Epithelial cell of prostate (primary cell): ENCODE measurements around the gene FAM237B.
A peak's percentile ranks its signal among the peaks of the same experiment; 100 is the strongest.
"Not testable (repeated sequence)": the region's sequence is repeated elsewhere in the genome, so short reads cannot be mapped to it uniquely, and the experiment has no call there.

Experiments used
- DNase-seq: peaks from one replicate; pipeline ENCODE4 v3.0.0-alpha.2; 2011; ENCODE audit warnings: low read depth, low spot score
- H3K27ac ChIP-seq: fragments of 450-650 bp; 2 replicates; pipeline ENCODE4 v1.5.1; 2017; ENCODE audit warnings: mild to moderate bottlenecking

Gene FAM237B

GRCh38 chr7:90320801-90321494 lies at the start of gene FAM237B:
FAM237B (minus strand) TSS chr7:90321304; CDS start chr7:90319748, 1,556 bp downstream.
- H3K27ac ChIP-seq: no peak within 1 kb of the TSS
- no peak for DNase-seq

DNA sequence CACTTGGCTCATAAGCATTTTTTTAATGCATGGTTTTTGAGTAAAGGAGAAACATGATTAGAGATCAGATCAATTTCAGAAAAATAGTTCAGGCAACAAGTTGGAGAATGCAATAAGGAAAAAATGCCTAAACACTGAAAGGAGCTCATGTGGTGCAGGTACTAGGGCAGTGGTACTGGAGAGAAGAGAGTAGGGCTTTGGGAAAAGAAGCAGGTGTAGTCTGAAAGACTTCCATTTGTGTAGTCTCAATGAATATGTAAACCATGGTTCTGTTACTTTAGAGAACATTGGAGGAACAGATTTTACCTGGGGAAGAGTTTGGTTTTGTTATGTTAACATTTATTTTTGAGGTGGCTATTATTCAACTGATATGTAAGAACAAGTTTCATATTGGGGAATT lies 30.9 kb upstream of the FAM237B start:
- H3K27ac ChIP-seq: no peak overlapping the region
- no peak for DNase-seq

DNA sequence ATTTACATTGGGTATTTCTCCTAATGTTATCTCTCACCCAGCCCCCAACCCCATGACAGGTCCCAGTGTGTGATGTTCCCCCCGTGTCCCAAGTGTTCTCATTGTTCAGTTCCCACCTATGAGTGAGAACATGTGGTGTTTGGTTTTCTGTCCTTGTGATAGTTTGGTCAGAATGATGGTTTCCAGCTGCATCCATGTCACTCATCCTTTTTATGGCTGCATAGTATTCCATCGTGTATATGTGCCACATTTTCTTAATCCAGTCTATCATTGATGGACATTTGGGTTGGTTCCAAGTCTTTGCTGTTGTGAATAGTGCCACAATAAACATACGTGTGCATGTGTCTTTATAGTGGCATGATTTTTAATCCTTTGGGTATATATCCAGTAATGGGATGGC lies 28.9 kb upstream of the FAM237B start:
- DNase-seq, H3K27ac ChIP-seq: not testable (repeated sequence)

DNA sequence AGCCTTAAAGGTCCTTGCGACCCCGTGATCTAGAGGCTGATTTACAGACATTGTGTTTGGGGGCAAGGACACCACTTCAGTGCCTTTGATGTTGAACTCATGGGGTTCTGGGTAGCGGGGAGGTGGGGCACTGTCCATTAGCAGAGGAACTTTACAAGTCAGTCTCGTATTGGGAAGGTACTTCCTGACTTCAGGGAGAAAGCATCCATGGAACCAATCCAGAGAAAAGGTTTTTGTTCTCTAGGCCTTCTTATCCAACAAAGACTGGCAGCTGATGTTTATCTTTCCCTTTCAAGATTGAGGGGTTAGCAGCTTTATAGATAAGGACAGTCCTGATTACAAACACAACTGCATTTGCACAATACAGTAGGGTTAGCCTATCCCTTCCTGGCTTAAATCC lies 28.2 kb upstream of the FAM237B start:
- no peak overlapping the region for H3K27ac ChIP-seq

GRCh38 chr7:90347759-90348158 lies 26.7 kb upstream of the FAM237B start:
- no peak overlapping the region for H3K27ac ChIP-seq
- DNase-seq: no peak

More for the DNA sequence above, 28.2 kb upstream of the FAM237B start:
- no peak for DNase-seq

DNA sequence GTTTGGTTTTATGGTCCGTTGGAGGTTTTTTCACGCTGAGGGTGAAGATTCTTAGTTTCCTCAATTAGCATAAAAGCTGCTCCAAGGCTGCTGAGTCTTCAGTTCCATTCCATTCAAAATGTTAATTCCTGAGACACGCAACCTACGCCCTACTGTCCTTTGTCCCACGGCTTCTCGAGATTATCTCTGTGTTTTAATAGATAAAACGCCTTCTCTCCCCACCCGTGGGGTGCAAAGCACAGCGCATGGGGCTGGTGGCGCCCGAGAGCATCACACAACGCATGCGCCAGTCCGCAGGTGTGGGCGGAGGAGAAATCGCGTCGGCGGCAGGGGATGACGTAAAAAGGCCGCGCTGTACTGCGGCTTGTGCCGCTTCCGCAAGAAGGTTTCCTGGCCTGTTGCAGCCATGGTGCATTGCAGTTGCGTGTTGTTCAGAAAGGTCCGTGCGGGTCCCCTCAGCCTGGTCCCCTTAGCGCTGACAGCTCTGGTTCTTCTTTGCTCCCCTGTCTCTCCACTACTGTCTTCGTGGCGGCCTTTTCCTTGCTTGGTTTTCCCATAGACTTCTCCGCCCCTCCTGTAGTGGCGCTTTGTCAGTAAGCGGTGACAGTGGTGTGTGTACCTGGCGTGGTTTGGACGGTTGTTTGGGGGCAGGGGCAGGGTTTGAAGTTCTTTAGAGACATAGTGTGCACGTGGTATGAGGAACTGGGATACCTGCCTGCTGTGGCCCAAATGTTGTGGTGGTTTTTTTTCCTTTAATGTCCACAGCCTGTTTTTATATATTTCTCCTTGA lies 25.4 kb upstream of the FAM237B start, which contains the start of gene GTPBP10:
GTPBP10 (plus strand) TSS at position 381 of the 790 bp plus-strand sequence; CDS start at position 407, 26 bp downstream.
- peak; percentile 83 for DNase-seq
- peak within 1 kb of the TSS; percentile 72 for H3K27ac ChIP-seq

DNA sequence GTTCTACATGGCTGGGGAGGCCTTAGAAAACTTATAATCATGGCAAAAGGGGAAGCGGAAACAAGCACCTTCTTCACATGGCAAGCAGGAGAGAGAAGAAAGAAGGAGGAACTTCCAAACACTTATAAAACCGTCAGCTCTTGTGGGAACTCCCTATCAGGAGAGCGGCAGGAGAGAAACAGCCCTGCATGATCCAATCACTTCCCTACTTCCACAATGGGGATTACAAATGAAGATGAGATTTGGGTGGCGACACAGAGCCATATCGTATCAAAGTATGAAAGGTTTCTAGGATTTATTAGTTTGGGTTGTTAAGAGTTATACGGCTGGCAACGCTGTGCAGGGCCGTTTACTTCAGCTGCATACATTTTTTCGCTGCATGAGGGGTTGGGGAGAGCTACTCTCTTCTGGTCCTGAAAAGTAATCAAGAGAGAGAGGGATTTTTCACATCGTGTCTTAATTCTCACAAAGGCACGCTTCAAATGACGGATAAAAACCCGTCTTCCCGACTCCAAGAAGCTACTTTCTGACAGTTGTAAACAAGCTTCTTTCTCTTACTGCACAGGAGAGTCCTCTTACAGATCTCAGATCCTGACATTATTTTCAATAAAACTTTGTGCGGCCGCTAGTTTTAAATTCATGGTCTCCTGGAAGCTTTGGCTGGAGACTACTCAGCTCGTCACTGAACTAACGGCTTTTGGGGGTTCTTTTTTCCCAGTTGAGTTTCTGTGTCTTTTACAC lies 24.7 kb upstream of the FAM237B start:
- DNase-seq: no peak
- H3K27ac ChIP-seq: peak overlapping the region; percentile 72

DNA sequence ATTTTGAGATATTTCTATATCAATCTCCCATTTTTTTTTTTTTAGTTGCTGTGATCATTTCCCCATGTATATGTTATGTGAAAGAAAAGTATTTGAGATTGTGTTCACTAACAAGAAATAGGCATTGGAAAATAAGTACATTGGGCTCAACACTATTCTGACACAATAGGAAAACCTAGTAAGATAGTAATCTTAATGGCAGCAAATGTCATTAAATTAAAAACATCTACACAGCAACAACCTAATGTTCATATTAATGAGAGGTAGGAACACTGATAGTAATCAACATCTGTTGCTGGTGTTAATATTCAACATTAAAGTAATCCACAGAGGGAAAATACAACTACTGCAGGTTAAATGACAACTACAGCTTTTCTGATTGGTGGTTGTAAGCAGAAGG lies 23.9 kb upstream of the FAM237B start:
- DNase-seq: no peak
- H3K27ac ChIP-seq: peak overlapping the region; percentile 72

DNA sequence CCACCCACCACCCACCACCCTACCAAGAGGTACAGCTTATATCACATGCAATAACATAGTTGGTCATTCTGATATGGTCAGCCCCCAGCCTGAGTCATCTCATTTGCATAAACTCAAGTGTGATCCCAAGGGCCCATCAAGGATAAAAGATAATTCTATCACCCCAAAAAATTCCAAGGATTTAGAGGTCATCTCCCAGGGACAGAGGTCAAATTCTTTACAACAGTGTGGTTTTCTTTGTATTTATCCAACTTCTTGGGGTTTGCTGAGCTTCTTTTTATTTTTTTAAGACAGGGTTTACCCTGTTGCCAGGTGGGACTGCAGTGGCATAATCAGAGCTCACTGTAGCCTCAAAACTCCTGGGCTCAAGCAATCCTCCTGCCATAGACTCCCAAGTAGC lies 16.0 kb upstream of the FAM237B start:
- no peak for DNase-seq
- no peak overlapping the region for H3K27ac ChIP-seq

DNA sequence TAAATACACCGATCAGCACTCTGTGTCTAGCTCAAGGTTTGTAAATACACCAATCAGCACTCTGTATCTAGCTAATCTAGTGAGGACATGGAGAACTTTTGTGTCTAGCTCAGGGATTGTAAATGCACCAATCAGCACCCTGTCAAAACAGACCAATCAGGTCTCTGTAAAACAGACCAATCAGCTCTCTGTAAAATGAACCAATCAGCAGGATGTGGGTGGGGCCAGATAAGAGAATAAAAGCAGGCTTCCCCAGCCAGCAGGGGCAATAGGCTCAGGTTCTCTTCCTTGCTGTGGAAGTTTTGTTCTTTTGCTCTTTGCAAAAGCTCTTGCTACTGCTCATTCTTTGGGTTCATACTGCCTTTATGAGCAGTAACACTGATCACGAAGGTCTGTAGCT lies 13.8 kb upstream of the FAM237B start:
- DNase-seq, H3K27ac ChIP-seq: not testable (repeated sequence)

- no peak for DNase-seq
- H3K27ac ChIP-seq: no peak overlapping the region
Measured at GRCh38 chr7:90334193-90334843, 13.2 kb upstream of the FAM237B start.

DNA sequence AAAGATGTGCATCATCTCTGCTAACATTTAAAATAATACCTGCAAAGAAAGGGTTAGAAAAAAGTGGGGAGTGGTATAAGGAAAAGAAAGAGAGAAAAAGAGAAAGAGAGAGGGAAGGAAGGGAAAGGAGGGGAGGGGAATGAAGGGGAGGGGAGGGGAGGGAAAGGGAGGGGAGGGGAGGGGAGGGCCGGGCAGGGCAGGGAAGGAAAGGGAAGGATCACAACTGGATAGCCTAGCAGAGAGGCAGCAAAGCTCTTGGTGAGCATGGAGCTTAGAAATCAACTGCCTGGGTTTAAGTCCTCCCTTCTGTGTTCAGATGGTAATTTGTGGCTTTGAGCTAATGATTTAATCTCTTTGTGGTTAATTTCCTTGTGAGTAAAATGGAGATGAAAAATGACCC lies 5.4 kb upstream of the FAM237B start:
- DNase-seq: no peak
- no peak overlapping the region for H3K27ac ChIP-seq

DNA sequence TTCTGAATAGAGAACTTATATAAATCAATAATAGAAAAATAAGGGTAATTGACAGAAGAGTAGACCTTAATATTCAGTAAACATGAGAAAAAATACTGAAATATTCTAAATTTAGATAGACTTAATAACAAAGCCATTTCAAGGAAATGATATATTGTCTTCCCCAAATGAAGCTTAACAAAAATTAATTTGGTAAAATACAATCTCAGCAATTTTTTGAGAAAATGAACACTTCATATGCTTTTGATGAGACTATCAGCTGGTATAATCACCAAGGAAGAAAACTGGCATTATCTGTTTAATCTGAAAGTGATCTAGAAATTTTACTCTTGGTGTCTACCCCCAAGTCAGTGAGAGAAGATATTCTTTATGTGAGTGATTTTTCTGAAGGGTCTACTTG lies 1.7 kb upstream of the FAM237B start:
- no peak overlapping the region for H3K27ac ChIP-seq
- DNase-seq: no peak

DNA sequence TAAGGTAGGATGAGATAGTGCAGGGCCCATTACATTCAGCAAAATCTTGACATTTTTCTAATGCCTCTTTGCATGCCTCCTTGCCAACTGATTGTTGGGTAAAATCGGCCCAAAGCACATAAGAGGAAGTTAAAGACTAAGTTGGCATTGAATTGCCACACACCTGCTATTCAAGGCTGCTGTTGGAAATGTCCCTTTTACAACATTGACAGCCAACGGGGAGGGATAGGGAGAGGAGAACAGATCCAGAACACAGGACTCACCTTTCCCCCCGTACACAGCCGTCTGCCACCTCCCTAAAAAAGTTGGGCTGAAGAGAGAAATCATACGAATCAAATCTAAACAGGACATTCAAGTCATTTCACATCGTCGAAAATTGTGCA lies 695 bp downstream of the FAM237B start:
- no peak for DNase-seq
- H3K27ac ChIP-seq: no peak overlapping the region

DNA sequence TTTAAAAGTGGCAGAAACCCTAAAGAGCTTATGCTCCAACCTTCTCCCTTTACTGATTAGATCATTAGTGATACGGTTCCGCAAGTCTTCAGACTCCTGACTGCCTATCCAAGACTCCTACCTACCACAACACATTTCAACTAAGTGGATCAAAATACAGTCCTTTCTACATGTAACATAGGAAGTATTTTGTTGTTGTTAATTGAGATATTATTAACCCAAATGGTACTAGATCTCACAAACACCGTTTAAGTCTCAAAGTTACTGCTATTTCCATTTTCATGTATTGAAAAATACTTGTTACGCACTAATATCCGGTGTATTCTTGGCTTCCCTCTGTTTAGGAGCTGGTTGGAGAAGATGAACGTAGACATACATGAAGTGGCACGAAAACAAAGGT lies 1.1 kb downstream of the FAM237B start:
- DNase-seq: no peak
- no peak overlapping the region for H3K27ac ChIP-seq

DNA sequence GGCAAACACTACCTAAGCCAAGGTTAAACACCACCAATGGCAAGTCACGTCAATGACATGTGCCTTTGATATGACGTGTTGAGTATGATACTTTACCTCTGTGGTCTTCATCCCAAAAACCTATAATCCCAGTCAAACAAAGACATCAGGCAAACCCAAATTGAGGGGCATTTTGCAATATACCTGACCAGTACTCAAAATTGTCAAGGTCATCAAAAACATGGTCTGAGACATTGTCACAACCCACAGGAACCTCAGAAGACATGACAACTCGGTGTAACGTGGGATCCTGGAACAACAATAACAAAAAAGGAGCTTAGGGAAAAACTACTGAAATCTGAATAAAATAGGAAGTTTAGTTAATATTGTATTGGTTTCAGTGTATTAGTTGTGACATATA lies 7.2 kb downstream of the FAM237B start:
- no peak for DNase-seq
- no peak overlapping the region for H3K27ac ChIP-seq

- no peak for DNase-seq
- H3K27ac ChIP-seq: no peak overlapping the region
Measured at GRCh38 chr7:90312745-90313144, 8.4 kb downstream of the FAM237B start.

DNA sequence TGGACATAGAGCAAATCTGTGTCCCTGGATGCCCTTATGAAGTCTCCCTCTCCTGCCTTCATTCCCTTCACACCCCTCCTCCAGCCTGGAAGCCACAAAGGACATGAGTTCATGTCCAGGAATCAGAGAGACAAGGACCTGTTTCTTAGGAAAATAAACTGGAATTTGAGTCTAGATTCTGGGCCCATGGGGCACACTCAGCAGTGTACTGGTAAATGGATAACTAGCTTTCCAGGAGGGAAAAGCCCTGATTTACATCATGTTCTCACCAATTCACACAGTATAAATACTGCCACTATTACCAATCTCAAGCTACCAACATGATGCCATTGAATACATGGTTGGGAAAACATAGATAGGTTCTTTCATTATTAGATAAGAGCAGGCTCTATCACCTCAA lies 9.9 kb downstream of the FAM237B start:
- no peak for DNase-seq
- H3K27ac ChIP-seq: no peak overlapping the region

DNA sequence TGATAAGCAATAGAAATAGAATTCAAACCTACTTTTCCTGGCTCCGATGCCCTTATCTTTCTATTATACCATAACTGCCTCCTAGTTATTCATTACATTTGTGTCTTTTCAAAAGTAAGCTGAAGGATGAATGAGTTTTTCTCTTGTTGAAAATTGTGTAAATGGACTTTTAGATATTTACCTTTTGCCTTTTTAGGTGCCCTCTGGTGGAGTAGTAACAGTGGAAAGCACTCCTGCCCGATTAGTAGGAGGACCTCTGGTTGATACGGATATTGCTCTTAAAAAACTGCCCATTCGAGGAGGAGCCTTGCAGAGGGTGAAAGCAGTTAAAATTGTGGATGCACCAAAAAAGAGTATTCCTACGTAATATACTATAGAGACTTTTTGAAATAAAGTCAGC lies 11.2 kb downstream of the FAM237B start:
- no peak for DNase-seq
- no peak overlapping the region for H3K27ac ChIP-seq

DNA sequence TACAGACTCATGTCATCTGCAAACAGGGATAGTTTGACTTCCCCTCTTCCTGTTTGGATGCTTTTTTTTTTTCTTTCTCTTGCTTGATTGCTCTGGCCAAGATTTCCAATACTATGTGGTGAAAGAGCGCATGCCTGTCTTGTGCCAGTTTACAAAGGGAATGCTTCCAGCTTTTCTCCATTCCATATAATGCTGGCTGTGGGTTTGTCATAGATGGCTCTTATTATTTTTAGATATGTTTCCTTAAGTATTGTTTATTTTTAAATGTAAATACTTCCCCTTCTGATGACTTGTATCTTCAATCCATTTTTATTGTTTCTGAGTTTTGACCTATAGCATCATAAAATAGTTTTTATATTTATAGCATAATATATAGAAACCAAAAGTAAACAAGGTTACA lies 17.9 kb downstream of the FAM237B start:
- H3K27ac ChIP-seq: no peak overlapping the region
- DNase-seq: no peak
